Activated effector memory CD4-positive, alpha-beta T cell treated with Interleukin-2 at 50 U/mL for 16 hours (primary cell): ENCODE measurements around the gene PAPPA2.
"Not testable (repeated sequence)": the region's sequence is repeated elsewhere in the genome, so short reads cannot be mapped to it uniquely, and the experiment has no call there.

Experiments used
- DNase-seq: peaks from one replicate; pipeline ENCODE4 v3.0.0-alpha.2; 2020

Gene PAPPA2

GRCh38 chr1:176462674-176463378 is at the start of gene PAPPA2:
PAPPA2 (plus strand) TSS chr1:176463175; CDS start chr1:176556323, 93,148 bp downstream.
- no peak for DNase-seq

GRCh38 chr1:176416777-176417176 is 46.2 kb upstream of the PAPPA2 start:
- no peak for DNase-seq

GRCh38 chr1:176419608-176420007 is 43.4 kb upstream of the PAPPA2 start:
- not testable (repeated sequence) for DNase-seq

GRCh38 chr1:176434234-176434633 is 28.7 kb upstream of the PAPPA2 start:
- DNase-seq = no peak

- DNase-seq = no peak
Measured at GRCh38 chr1:176436251-176436650, 26.7 kb upstream of the PAPPA2 start.

GRCh38 chr1:176440176-176440575 is 22.8 kb upstream of the PAPPA2 start:
- no peak for DNase-seq

GRCh38 chr1:176444286-176444685 is 18.7 kb upstream of the PAPPA2 start:
- DNase-seq = no peak

- DNase-seq = no peak
Measured at GRCh38 chr1:176445402-176445801, 17.6 kb upstream of the PAPPA2 start.

GRCh38 chr1:176448340-176448739 is 14.6 kb upstream of the PAPPA2 start:
- no peak for DNase-seq

GRCh38 chr1:176450526-176450925 is 12.4 kb upstream of the PAPPA2 start:
- DNase-seq = no peak

- not testable (repeated sequence) for DNase-seq
Measured at GRCh38 chr1:176451741-176452140, 11.2 kb upstream of the PAPPA2 start.

- DNase-seq = no peak
Measured at GRCh38 chr1:176456795-176457194, 6.2 kb upstream of the PAPPA2 start.

GRCh38 chr1:176460544-176461336 is 2.2 kb upstream of the PAPPA2 start:
- DNase-seq = no peak

GRCh38 chr1:176461576-176461975 is 1.4 kb upstream of the PAPPA2 start:
- DNase-seq = no peak

GRCh38 chr1:176466514-176466913 is 3.5 kb downstream of the PAPPA2 start:
- DNase-seq = no peak

GRCh38 chr1:176469450-176470010 is 6.6 kb downstream of the PAPPA2 start:
- DNase-seq = no peak

GRCh38 chr1:176471338-176472121 is 8.6 kb downstream of the PAPPA2 start:
- no peak for DNase-seq

- DNase-seq = no peak
Measured at GRCh38 chr1:176479971-176480370, 17.0 kb downstream of the PAPPA2 start.

GRCh38 chr1:176480750-176481149 is 17.8 kb downstream of the PAPPA2 start:
- no peak for DNase-seq

- no peak for DNase-seq
Measured at GRCh38 chr1:176485083-176485482, 22.1 kb downstream of the PAPPA2 start.

GRCh38 chr1:176494436-176494835 is 31.5 kb downstream of the PAPPA2 start:
- no peak for DNase-seq

- no peak for DNase-seq
Measured at GRCh38 chr1:176499671-176500070, 36.7 kb downstream of the PAPPA2 start.

- no peak for DNase-seq
Measured at GRCh38 chr1:176501599-176501998, 38.6 kb downstream of the PAPPA2 start.
